Dermis microvascular lymphatic vessel endothelial cell (primary cell): ENCODE results near the gene MAP3K5. TPM values are rescaled to one million over a fixed set of nuclear protein-coding genes. Genes with fewer than 3 reads are reported as not detected.

Source experiments
- DNase-seq, 2 donors: peaks; one replicate each; pipeline versions ENCODE4 v3.0.0 to v3.0.0-alpha.2; 2010; ENCODE audit warnings: low read depth in 2 of 2
- total RNA-seq: library from RNA; depleted of rRNA; stranded (reverse); fragments of >200 nt; gene quantifications from 2 replicates; pipeline ENCODE4 v1.2.1, GENCODE V29; 2014

The MAP3K5 gene
- total RNA-seq, 1 donor from 2014 or later, result 2.3 TPM

DNA sequence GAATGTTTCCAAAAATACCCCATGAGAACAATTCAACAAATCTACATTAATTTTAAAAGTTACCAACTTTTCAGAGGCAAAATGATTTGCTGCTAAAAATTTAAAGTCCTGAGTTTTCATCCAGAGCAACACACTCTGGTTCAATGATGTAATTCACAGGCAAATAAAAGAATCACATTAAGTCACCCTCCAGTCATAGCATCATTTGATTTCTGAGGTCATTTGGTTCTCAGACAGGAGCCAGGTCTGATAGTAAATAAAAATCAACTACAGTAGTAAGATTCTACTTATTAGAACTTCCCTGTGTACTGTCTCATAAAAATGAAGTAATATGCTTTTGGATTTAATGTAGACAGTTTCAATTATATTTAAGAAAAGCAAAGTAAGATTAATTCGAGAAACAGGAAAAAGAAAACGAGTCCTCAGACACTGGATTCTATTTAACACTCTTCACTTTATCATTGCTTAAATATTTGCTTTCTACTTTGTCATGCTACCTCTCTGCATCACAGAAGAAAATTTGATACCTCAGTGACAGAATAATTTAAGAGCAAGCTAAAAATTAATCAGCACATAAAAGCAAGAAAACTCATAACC is 267.8 kb downstream of the MAP3K5 start:
- no peak for DNase-seq

DNA sequence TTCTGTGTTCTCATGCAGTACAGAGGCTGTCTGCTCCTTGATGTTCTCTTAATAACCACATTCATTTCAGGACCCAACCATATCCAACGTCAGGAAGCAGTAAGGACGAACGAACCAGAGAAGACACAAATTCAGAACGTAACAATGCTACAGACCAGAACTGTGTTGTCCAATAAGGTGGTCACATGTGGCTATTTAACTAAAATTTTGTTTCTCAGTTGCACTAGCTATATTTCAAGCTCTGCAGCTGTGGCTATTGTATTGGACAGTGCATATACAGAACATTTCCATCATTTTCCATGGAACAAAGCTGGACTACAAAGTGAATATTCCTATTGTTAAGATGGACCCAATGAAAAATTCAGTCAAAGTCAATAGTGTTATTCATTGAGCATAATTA is 269.1 kb downstream of the MAP3K5 start:
- DNase-seq, result no peak

GRCh38 chr6:136522636-136523035 is 269.6 kb downstream of the MAP3K5 start:
- no peak for DNase-seq

DNA sequence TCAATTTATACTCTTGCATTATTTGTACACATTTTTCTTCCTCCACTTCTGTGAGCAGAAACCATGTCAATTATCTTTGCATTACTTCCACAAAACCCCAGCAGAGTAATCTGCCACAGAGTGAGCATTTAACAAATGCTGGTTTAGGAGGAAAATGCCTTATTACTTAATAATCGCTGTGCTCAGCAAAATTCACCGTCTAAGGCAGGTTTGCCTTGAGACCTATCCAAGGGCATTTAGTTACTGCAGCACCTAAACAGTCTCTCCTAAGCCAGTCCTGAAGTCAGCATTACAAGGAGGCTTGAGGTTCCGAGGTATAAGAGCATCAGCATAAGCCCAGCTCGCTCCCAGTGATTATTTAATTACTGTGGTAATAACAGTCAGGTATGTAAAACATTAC is 270.4 kb downstream of the MAP3K5 start:
- DNase-seq, result no peak

- no peak for DNase-seq
Measured at GRCh38 chr6:136521427-136521826, 270.9 kb downstream of the MAP3K5 start.

DNA sequence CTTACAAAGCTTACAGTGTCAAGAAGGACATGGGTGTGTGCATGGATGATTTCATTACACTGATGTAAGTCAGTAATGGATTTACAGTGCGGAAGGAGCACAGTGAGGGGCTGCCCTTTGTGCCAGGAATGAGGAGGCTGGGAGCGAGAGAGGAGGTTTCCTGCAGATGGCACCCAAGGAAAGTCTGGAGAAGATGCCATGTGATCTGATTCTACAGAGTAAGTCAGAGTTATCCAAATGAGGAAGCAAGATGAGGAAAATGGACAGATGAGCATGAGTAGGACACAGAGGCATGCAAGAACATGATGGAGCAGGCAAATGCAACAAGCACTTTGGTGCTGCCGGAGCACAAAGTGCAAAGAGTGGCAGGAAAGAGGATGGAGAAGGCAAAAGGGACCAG is 271.8 kb downstream of the MAP3K5 start:
- DNase-seq, result no peak

- no peak for DNase-seq
Measured at GRCh38 chr6:136517582-136517981, 274.7 kb downstream of the MAP3K5 start.

- no peak for DNase-seq
Measured at GRCh38 chr6:136517002-136517401, 275.3 kb downstream of the MAP3K5 start.

GRCh38 chr6:136514591-136514990 is 277.7 kb downstream of the MAP3K5 start:
- DNase-seq, result no peak

- no peak for DNase-seq
Measured at GRCh38 chr6:136511926-136512325, 280.4 kb downstream of the MAP3K5 start.

- no peak for DNase-seq
Measured at GRCh38 chr6:136511397-136511796, 280.9 kb downstream of the MAP3K5 start.

DNA sequence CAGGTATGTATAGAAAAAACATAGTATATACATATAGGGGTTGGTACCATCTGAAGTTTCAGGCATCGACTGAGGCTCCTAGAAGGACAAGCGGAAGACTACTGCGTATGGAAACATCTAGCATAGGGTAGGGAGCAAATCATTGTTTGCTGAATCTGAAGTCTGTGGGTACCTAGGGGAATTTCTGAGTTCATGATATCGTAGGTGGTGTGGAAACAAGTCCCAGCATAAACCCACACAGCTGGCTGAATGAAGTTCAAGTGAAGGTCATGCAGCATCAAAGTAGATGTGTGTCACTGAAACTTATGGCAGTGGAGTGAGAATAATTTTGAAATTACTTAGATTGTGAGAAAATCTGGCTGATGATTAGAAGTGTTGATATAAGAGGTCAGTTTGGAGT is 281.5 kb downstream of the MAP3K5 start:
- DNase-seq, result no peak

DNA sequence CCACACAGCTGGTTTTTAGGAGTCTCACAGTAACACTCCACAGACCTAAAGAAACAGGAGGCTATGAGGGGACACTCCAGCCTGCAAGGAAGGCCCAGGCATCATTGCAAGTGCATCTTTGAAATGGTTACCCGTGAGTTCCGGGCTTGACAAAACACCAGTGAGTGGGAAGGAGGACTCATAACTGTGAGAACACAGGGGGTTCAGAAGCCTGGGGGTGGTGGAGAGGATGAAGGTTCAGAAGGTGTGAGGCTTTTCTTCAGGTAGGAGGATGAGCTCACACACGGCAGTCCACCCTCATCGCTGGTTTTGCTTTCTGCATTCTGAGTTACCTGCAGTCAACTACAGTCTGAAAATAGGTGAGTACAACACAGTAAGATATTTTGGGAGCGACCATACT is 282.0 kb downstream of the MAP3K5 start:
- DNase-seq, result no peak

DNA sequence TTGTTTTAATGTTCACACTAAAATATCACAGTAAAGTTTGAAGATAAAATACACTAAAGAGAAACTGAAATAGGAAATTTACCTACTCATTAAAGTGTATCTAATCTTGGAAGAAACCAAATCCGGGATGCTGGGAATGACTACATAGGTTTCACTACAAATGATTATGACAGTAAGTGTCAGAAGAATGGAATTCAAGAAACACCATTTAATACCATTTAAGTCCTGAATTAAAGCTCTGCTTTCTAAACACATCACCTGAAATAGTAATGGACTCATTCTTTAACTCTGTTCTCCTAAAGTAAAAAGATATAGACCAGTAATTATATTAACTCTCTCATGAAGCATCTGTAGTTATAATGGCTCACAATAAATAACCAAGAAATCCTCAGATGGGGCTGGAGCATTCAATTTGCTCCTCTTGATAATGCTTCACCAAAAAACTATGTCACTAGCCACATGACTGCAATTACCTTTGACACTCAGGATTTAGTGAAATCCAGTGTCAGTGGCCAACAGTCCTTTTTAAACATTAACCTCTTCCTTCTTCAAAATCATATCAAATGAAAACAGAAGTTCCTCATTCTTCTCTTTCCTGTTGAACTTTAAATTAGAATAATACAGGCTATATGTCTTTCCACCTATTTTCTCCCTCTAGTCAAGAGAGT is 283.4 kb downstream of the MAP3K5 start:
- DNase-seq, result no peak

Other genes with a start within 250 kb of the MAP3K5 start
- 0.51 and 1.0 TPM in 2 replicates for gene MAP7, start 242.1 kb downstream of the MAP3K5 start, total RNA-seq
- gene PEX7, start 30.1 kb upstream of the MAP3K5 start, total RNA-seq, result 4.1 and 5.1 TPM in 2 replicates
- gene SLC35D3, start 129.8 kb upstream of the MAP3K5 start, total RNA-seq, result not detected in 2 replicates